ENCODE results near the gene TJP3. TPM values are rescaled to one million over a fixed set of nuclear protein-coding genes. Genes with fewer than 3 reads are reported as not detected.

The TJP3 gene
- total and polyA plus RNA-seq, 3 donors from 2014 or later, result 37.2 to 125 (median 81.1) TPM

GRCh38 chr19:3683405-3684053, 24.7 kb upstream of the TJP3 start:
- 57 to 78% methylated on average over 19 to 26 of the region's 26 CpGs for WGBS, 2 donors

GRCh38 chr19:3684054-3684816, 23.9 kb upstream of the TJP3 start:
- Histone ChIP-seq H3K27me3 (no peaks in the 10 kb centered on the region), H3K36me3 (ENCODE audit: low read depth, missing control alignments) (no peaks in the 10 kb centered on the region), H3K4me3 (no peak overlapping the region), H3K27ac (no peak overlapping the region), H3K9me3 (no peaks in the 10 kb centered on the region), H3K4me1 (peaks cover 4% of the 10 kb centered on the region)
- DNase-seq, result no peak
- no peak for TF ChIP-seq CTCF (IDR thresholded peaks at IDR 0.05)
- TF ChIP-seq POLR2A (IDR thresholded peaks at IDR 0.05), result no peak
- intact Hi-C loops (cut with DNase I; ENCODE audit: low total_unique reads), result no loop called here
- WGBS, 2 donors, result 80 to 83% methylated on average over 14 to 23 of the region's 23 CpGs

More at GRCh38 chr19:3683405-3684053, 24.7 kb upstream of the TJP3 start:
- Histone ChIP-seq H3K4me1 (peaks cover 4% of the 10 kb centered on the region), H3K27ac (peak overlapping the region in 1 of 2 donors; percentile 61), H3K36me3 (ENCODE audit: low read depth, missing control alignments) (no peaks in the 10 kb centered on the region), H3K9me3 (no peaks in the 10 kb centered on the region), H3K27me3 (no peaks in the 10 kb centered on the region), H3K4me3 (no peak overlapping the region)
- intact Hi-C loops (cut with DNase I; ENCODE audit: low total_unique reads), result no loop called here
- TF ChIP-seq POLR2A (IDR thresholded peaks at IDR 0.05), result no peak
- TF ChIP-seq CTCF (IDR thresholded peaks at IDR 0.05), result no peak
- no peak for DNase-seq

GRCh38 chr19:3684817-3685410, 23.3 kb upstream of the TJP3 start:
- H3K27me3 ChIP-seq, result no peaks in the 10 kb centered on the region
- no peak overlapping the region for H3K4me3 ChIP-seq
- H3K4me1 ChIP-seq, result peaks cover 4% of the 10 kb centered on the region
- WGBS, 2 donors, result 84 to 89% methylated on average over 8 of the region's 8 CpGs
- TF ChIP-seq CTCF (IDR thresholded peaks at IDR 0.05), result no peak
- no peak for TF ChIP-seq POLR2A (IDR thresholded peaks at IDR 0.05)
- no peak overlapping the region for H3K27ac ChIP-seq
- DNase-seq, result no peak
- intact Hi-C loops (cut with DNase I; ENCODE audit: low total_unique reads), result no loop called here
- H3K36me3 ChIP-seq (ENCODE audit: low read depth, missing control alignments), result no peaks in the 10 kb centered on the region
- no peaks in the 10 kb centered on the region for H3K9me3 ChIP-seq

- Histone ChIP-seq H3K27me3 (no peaks in the 10 kb centered on the region), H3K4me1 (peaks cover 4% of the 10 kb centered on the region), H3K36me3 (ENCODE audit: low read depth, missing control alignments) (no peaks in the 10 kb centered on the region), H3K4me3 (no peak overlapping the region), H3K9me3 (no peaks in the 10 kb centered on the region), H3K27ac (no peak overlapping the region)
- 85 to 86% methylated on average over 6 to 12 of the region's 12 CpGs for WGBS, 2 donors
- TF ChIP-seq CTCF (IDR thresholded peaks at IDR 0.05), result no peak
- TF ChIP-seq POLR2A (IDR thresholded peaks at IDR 0.05), result no peak
- intact Hi-C loops (cut with DNase I; ENCODE audit: low total_unique reads), result no loop called here
- DNase-seq, result no peak
Observed at GRCh38 chr19:3687393-3687773, 20.8 kb upstream of the TJP3 start.
